Uterus (tissue), 2 donors: Measurements from ENCODE around the gene SVOP.

Experiments used
- POLR2A ChIP-seq, 2 donors: fragments of 450-650 bp; IDR thresholded peaks; one replicate each; pipeline ENCODE4 v1.6.1; 2016; ENCODE audit warnings: antibody characterized with exemption in 2 of 2, mild to moderate bottlenecking in 1 of 2, moderate library complexity in 1 of 2
- TF ChIP-seq, protein P1 (sequence below), 4 experiments: fragments of 200-600 bp in 2 of 4; fragments of 450-650 bp in 2 of 4; sonication (generic) in 2 of 4; IDR thresholded peaks; one replicate each; pipeline ENCODE4 v1.5.1; 2016 to 2019; ENCODE audit warnings: antibody characterized with exemption in 4 of 4, mild to moderate bottlenecking in 2 of 4, moderate library complexity in 1 of 4

DNA sequence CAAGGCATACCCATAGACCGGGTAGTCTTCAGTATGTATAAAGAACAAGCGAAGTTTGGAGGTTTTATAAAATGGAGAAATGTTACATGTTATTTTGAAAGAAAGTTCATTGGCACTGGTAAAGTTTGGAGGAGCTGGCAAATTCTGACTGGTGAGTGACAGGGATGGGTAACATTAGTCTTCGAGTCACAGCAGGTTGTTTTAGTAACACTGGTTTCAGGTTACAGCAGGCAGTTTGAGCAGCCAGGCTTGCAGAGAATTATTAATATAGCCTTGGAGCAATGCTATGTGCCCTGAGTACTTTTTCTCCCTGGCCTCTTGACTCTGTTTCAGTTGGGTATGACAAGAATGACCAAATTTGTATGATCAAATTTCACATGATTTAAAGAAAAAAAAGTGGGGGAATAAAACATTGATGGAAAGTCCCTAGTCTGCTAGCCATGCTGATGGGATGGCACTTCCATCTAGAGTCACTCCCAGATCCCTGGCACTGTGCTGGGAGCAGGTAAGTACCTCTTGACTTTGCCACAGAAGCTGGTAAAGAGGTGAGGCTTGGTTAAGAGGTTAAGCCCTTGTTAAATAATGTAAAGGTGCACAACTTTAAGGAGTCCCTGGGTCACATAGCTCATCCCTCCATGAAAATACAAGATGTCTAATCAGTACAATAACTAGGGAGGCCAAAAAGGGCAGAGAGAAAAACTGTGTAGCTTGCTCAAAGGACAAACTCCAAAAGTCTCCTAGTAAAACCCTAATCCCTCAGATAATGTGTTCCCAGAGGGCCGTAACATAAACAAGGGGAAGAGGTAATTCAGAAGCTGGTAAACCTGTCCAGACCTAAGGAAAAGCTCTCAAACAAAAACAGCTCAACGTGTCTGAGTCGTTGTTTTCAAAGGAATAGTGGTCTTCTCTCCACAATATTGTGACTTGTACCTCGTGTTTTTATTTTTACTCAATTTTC lies 12.7 kb upstream of the SVOP start:
- TF ChIP-seq, protein P1, sequence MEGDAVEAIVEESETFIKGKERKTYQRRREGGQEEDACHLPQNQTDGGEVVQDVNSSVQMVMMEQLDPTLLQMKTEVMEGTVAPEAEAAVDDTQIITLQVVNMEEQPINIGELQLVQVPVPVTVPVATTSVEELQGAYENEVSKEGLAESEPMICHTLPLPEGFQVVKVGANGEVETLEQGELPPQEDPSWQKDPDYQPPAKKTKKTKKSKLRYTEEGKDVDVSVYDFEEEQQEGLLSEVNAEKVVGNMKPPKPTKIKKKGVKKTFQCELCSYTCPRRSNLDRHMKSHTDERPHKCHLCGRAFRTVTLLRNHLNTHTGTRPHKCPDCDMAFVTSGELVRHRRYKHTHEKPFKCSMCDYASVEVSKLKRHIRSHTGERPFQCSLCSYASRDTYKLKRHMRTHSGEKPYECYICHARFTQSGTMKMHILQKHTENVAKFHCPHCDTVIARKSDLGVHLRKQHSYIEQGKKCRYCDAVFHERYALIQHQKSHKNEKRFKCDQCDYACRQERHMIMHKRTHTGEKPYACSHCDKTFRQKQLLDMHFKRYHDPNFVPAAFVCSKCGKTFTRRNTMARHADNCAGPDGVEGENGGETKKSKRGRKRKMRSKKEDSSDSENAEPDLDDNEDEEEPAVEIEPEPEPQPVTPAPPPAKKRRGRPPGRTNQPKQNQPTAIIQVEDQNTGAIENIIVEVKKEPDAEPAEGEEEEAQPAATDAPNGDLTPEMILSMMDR (IDR thresholded peaks at IDR 0.05), result no peak
- no peak for TF ChIP-seq POLR2A (IDR thresholded peaks at IDR 0.05)
